LoVo (cell line): ENCODE results near the gene CSNK1D.

Experiments used
- DNase-seq: peaks from one replicate; pipeline ENCODE4 v3.0.0-alpha.2; 2016; ENCODE audit warnings: low spot score

The CSNK1D gene

DNA sequence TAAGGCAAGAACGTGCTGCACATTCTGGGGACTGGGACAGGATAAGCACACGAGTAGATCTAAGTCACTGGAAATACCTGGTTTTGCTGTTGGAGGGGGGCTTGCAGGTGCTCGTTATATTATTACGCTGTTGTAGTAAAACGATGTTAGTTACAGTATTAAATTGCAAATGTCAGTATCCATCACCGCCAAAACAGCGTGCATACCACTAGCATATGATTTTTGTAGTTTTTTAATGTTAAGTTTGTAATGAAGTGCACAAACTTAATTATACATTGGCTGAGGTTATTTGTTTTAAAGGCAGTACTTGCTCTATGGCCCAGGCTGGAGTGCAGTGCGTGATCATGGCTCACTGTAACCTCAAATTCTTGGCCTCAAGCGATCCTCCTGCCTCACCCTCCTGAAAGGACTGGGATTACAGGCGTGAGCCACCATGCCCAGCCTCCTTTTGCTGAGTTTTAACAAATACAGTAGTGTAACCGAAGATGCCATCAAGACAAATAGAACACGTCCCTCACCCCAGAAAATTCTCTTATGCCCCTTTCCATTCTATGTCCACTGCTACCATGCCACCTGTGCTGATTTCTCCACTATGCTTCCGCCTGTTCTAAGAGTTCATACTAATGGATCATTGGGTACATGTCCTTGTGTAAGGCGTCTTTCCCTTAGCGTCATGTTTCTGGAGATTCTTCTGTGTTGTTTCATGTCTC, 20.7 kb upstream of the CSNK1D start:
- DNase-seq = no peak

DNA sequence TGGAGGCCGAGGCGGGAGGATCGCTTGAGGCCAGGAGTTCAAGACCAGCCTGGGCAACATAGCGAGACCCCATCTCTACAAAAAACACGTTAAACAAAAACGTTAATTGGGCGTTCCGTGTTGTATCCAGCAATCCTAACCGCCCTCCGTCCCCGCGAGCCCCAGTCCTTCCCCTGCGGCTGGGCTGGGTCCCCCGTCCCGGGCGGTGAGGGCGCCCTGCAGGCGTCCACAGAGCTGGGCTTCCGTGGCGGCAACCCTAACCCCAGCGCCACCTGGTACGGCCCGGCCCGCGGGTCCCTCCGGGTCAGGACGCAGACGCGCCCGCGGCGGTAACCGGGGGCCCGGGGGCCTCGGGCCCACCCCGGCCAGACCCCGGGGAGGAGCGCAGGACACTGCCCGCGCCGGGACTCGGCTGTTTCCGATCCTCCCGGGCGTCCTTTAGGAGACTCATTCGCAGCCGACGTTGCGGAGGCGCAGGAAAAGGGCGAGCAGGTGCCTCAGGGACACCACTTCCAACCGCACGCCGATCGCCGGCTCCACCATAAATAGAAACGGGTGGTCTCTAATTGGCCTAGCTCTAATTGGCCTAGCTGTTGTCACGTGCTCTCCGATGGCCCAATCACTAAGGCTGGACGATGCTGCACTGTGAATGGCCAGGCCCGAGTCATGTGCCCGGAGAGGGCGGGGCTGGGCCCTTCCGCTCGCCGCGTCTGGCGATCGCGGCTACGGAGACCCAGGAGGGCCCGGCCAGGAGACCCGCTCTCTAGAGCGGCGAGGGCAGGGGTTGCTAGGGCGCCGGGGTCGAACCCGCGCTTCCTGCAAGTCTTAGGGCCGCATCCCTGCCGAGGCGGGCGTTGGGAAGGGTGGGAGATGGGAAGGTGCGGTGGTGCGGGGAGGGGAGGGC, 19.0 kb upstream of the CSNK1D start:
- DNase-seq = peak; percentile 98

DNA sequence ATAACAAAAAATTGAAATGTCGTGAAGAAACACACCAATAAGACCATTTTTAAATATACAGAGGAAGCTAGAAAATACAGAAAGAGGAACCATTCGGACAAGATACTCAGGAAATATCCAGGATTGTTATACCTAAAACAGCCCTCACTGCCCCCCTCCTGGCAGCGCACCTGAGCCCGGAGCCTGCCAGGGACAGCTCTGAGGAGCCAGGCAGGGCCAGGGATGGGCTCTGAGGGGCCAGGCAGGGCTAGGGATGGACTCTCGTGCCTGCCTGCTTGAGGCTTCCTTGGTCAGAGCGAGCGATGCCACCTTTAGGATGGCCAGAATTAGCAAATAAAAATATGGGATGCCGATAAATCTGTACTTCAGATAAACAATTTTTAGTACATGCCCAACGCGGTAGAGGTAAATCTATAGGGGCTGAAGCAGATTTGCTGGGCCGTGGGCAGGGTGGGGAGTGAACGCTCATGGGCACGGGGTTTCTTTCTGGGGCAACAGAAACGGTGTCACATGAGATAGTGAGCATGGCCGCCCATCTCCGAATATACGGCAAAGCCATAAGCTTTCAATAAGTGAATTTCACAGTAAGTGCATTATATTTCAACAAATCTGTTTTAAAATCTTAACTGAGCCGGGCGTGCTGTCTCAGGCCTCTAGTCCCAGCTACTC, 18.2 kb upstream of the CSNK1D start:
- DNase-seq = no peak

DNA sequence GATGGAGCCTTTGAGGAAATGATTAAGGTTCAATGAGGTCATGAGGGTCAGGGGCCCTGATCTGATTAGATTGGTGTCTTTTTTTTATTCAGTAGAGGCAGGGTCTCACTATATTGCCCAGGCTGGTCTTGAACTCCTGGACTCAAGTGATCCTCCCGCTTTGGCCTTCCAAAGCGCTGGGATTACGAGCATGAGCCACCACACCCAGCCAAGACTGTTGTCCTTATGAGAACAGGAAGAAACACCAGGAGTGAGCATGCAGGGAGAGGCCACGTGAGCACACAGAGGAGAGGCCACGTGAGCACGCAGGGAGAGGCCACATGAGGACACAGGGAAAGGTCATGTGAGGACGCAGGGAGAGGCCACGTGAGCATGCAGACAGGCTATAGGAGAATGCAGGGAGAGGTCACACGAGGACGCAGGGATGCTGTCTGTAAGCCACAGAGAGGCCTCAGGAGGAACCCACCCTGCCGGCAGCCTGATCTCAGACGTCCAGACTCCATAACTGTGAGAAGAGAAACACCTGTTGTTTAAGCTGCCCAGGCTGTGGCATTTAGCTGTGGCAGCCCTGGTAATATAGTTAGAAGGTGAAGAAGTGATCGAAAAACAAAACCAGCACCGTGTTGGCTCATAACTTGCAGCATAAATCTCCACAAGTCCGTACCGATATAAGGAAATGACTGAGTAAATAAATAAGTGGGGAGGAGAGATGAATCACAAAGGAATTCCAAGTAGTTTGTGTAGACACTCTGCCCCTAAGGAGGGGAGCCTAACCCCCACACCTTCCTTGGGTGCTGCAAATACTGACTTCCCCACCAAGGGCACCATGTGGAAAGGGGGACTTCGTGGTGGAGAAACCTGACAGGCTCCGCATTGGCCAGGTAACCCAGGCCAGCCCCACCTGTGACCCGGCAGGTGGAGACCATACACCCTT, 14.6 kb upstream of the CSNK1D start:
- DNase-seq = peak; percentile 90

DNA sequence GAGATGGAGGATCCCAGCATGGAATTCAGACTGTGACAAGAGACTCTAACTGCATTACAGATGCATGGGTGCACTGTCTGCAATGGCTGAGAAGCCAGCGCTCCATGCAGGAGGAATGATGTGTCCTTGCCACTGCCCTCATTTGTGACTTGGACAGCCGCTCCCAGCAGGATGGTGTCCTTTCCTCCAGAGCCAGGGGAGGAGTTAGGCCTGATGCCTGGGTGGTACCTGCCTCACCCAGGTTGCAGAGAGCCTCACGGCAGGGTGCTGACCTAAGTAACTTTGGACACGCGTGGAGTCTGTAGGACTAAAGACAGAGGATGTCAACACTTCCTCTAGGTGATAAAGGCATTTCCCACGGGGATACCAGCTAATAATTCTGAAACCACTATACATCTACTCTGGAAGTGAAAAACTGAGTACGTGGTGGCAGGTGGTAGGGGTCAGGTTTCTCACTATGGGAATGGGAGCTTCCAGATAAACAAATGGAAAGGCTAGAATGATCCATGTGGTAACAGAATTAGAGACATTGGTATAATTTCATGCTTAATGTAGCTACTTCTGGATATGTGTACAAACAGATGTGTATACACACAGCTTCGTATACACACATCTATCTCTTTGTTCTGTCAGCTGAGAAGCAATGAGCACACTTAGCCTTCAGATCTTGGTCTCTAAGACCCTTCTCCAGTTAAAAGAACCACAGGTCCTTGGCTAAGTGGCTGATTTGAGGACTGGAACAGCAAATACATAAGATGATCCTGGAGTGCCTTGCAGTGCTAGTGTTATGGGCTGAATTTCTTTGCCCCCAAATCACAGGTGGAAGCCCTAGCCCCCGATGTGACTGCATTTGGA, 13.7 kb upstream of the CSNK1D start:
- DNase-seq = peak; percentile 47

DNA sequence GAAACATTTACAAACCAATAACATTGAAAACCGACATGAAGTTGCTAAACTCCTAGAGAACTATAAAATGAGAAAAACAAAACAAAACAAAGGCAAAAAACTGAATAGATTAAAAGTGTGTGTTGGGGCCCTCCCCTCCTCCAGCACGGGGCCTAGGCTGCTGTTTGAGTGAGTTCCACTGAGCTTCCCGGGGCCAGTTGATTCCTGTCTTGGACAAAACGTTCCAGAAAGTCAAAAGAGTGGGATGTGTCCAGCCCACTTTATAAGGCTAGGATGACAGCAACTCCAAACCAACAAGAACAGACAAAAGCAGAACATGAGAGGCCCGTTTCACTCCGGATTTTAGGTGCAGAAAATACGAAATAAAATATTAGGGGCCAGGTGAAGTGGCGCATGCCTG, 11.6 kb upstream of the CSNK1D start:
- DNase-seq = no peak

DNA sequence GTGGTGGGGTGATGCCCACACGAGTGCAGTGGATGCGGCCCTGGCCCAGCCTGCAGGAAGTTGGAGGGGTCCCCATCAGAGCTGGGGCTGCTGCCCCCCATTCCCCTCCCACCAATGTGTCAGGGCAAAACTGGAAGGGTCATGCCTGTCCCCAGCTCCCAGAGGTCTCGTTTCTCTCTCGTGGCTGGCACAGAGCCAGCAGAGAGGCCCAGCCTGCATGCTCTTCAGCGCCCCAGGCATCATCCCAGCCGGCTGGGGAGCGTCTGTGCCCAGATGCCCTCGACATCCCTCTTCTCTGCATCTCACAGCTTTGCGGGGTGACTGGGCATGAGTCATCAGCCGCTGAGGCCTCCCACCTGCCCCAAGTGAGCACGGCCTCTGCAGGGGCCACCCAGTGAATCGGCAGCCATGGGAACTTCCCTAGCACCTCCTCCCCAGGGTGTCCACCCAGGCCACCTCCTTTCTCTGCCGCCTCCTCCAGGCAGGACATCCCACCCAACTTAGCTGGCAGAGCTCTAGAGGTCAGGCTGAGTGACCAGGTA, 9.8 kb upstream of the CSNK1D start:
- no peak for DNase-seq

DNA sequence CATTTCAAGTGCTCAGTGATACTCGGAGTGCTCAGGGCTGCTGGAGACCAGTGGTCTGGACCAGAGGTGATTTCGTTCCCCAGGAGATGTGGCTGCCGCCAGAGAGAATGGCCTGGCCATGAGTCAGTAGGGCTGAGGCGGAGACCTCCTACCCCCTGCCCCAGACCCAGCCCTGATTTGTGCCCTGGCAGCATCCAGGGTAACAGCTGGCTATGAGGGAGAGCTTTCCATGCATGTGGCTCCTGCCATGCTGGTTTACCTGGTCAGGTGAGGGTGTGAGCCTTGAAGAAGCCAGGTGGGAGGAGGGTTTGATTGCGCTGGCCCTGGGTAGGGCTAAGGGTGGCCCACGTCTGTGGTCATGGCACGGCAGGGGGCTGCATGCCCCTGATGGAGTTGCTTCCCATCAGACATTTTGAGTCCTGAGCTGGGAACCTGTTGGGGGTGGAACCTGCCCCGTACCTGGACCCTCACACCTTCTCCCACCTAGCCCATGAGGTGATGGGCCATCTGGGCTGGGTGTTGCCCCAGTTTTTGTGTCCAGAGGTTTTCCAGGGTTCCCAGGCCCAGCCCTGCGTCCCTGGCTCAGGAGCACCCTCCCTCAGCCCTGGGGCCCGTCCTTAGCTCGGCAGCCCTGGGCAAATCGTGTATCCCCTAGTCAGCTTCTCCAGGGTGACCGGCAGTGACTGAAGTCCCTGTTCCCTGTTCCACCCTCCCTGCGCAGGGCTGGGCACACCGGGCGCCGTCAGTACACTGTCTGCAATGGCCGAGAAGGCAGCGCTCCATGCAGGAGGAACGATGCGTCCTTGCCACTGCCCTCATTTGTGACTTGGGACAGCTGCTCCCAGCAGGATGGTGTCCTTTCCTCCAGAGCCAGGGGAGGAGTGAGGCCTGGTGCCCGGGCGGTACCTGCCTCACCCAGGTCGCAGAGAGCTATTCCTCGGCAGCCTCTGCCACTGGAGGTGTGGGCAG, 9.0 kb upstream of the CSNK1D start:
- DNase-seq = no peak

DNA sequence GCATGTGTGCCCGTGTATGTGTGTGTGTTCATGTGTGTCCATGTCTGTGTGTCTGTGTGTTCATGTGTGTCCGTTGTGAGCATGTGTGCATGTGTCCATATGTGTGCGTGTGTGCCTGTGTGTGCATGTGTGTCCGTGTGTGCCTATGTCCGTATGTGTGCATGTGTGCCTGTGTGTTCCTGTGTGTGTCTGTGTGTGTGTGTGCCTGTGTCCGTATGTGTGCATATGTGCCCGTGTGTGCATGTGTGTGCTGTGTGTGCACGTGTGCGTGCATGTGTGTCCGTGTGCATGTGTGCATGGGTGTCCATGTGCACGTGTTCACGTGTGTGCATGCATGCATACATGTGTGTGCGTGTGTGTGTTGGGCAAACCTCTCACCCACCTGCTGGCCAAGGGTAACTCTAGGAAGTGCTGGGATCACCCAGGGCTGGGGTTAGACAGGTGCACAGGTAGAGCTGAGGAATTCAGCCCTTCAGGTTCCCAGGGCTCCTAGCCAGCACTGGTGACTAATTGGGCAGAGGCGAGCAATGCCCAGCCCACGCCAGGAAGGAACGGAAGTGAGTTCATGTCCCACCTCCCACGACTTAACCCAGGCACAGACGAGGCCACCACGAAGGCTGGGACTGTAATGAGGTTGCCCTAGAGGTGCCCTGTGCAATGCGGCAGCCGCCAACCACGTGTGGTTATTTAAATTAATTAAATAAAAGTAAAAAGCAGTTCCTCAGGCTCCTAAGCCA, 8.2 kb upstream of the CSNK1D start:
- DNase-seq = peak; percentile 72

DNA sequence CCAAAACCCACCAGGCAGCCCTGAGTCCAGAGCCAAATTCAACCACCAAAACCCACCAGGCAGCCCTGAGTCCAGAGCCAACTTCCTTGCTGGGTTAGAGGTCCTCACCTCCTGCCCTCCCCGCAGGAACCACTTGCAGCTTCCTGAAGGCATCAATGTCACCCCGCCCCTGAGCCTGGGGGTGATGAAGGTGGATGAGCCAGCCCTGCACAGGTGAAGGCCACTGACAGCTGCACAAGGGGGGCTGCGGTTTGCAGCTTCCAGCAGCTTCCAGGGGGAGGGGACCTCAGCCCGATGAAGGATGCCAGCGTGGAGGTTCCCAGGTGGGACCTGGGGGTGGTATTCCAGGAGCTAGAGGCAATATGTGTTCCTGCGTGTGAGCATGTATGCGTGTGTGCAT, 7.6 kb upstream of the CSNK1D start:
- no peak for DNase-seq

DNA sequence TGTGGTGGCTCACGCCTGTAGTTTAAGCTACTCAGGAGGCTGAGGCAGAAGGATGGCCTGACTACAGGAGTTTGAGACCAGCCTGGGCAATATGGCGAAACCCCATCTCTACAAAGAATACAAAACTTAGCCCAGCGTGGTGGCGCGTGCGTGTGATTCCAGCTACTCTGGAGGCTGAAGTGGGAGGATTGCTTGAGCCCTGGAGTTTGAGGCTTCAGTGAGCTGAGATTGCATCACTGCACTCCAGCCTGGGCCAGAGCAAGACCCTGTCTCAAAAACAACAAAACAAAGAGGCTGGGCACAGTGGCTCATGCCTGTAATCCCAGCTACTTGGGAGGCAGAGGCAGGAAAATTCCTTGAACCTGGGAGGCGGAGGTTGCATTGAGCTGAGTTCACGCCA, 7.0 kb upstream of the CSNK1D start:
- DNase-seq = no peak

DNA sequence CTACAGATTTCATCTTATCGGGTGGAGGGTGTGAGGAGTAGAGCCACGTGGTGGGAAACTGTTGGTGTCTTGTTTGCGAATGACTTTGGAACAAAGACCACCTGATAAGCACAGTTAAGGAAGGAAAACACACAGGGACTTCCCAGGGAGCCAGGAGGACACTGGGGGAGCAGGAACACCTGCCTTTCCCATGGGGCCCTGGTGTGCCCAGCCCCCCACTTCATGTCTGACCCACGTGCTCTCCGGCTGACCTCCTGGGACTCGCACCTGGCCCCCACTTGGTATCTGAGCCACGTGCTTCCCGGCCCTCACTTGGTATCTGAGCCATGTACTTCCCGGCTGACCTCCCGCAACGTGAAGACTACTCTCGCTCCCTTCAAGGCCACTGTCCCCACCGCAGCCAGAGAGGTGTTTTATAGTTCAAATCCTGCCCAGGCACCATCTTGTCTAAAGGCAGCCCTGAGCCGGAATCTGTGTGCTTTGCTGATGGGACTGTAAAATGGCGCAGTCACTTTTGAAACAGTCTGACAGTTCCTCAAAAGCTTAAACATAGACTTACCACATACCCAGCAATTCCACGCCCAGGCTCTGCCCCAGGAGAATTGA, 5.4 kb upstream of the CSNK1D start:
- DNase-seq = no peak

DNA sequence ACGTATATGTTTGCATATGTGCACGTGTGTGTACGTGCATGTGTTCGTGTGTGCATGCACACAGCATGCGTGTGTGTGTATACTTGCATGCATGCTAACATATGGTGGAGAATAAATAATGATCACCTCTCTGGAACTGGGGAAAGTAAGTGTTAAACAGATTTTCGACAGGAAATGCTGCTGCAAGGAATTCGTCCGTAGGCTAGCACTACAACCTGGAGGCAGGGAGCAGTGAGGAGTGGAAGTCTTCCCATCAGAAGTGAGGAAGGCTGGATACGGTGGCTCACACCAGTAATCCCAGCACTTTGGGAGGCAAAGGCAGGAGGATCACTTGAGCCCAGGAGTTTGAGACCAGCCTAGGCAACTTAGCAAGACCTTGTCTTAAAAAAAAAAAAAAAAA, 4.8 kb upstream of the CSNK1D start:
- no peak for DNase-seq

DNA sequence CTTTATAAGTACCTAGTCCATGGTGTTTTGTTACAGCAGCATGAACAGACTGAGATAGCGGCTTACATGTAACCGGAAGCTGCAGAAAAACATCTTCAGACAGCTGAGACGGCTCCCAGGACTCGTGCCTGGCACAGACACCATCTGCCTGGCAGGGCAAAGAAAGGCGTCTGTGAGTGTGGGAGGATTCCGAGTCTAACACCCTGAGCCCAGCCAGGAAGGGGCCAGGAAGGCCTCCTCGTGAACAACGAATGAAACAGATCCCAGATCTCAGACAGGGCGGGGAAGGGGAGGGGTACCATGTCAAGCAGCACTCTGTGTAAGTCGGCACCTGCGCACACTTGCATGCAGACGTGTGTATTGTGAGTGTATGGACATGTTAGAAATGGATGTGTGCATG, 4.4 kb upstream of the CSNK1D start:
- DNase-seq = no peak

DNA sequence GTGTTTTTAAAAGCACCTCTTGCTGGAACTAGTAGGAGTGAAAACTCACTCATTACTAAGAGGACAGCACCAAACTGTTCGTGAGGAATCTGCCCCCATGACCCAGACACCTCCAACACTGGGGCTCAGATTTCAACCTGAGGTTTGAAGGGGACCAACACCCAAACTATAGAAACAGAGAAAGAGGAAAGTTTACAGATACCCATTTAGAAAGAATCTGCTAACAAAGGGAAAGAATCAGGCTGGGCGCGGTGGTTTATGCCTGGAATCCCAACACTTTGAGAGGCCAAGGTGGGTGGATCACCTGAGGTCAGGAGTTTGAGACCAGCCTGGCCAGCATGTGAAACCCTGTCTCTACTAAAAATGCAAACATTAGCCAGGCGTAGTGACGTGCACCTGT, 3.4 kb upstream of the CSNK1D start:
- no peak for DNase-seq

DNA sequence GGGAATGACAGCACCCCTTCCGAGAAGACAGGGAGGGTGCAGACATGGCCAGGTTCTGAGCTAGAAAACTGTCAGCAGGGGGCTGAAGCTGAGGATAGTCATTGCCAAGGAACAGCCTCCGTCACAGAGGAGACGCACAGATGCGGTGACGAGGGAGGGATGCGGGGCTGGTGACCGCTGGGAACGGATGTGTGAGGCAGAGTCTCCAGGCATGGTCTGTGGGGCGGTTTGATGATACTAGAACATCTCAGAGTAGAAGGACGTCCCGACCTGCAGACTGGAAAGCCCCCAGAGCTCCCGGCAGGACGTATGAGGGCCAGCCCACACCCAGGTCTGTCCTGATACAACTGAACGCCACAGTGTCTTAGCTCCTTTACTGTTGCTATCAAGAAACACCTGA, 1.8 kb upstream of the CSNK1D start:
- no peak for DNase-seq

DNA sequence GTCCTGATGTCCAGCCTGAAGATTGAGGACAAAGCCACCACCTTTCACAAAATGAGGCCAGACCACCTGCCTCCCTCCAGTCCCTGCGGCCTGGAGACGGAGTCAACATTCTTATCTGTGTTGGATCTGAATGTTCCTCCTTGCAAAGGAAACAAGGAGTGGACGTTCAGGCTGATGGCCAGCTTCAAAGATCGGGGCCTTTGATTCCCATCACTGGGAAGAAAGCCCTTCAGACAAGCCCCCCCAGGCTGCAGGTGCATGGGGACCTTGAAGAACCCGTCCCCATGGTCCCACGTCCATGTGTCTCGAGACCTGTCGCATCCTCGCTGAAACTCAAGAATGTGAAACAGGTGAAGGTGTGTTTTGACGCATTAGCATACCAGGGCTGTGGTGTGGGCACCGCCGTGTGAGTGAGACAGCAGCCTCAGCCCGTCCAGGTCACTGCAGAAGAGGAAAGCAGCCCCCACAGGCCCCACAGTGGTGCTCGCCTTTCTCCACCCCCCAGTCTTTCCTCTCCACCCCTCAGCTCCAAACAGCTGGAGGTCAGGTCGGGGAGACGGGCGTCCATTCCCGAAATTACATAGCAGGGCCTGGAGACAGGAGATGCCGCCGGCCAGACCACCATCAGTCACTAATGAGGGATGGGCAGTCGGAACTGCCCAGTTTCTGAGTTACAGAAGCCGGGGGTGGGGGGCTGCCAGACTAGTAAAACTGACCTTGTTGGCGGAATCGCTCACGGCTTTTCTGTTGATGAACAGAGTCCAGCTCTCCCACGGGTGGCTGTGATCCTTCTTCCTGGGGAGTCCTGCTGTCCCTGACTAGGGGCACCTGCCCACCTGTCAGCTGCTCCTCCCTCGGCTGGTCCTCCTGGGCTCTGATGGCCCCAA, 877 bp upstream of the CSNK1D start:
- no peak for DNase-seq
